ENCODE measurements around the gene APOO. TPM values are rescaled to one million over a fixed set of nuclear protein-coding genes. Genes with fewer than 3 reads are reported as not detected.
"Not testable (repeated sequence)": the region's sequence is repeated elsewhere in the genome, so short reads cannot be mapped to it uniquely, and the experiment has no call there.

The APOO gene
- total and polyA plus RNA-seq, 2 of the 13 experiments (the other 11 are each of a cell fraction or from before 2014, with no cell fraction given), result 9.7 to 22.1 TPM

DNA sequence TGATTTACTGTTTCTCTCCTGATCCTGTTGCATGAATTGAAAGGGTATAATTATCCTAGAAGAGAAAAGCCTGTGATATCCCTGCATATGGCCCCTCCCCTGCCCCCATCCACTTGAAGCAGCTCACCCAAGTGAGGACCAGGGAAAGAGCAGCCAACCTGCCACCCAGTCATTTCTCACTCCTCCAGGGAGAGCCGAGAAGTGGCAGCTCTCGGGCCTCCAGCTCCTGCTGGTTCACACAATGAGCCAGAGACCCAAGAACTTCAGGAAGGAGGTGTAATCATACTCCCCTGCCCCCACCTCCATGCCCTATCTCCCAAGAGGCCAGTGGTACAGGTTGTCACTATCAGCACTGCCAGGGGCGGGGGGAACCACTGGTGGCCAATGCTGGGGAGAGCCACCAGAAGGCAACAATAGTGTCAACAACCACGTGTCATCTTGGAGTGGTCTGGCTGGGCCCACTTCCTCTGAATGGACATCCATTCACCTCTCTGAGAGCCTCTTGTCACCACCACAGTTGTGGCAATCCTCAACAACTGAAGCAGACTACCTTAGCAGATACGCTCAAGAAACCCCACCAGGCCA, 42.9 kb downstream of the APOO start:
- Histone ChIP-seq H3K4me2 (ENCODE audit: low read depth, low read length) (no peak overlapping the region), H4K20me1 (ENCODE audit: insufficient read depth, low read length) (no peaks in the 10 kb centered on the region), H3K4me3 (replicated peaks in 1 of 3; ENCODE audit: insufficient read depth in 1 of 3, low read depth in 2 of 3, low read length in 3 of 3) (no peak overlapping the region), H3K36me3 (replicated peaks in 1 of 2; ENCODE audit: control insufficient read depth in 1 of 2, insufficient read depth in 2 of 2, low read length in 2 of 2) (no peaks in the 10 kb centered on the region), H3K4me1 (ENCODE audit: insufficient read depth, low read length) (0 out of 2 replicates have a peak, but pooled peaks cover 7% of the 10 kb centered on the region), H3K27ac (ENCODE audit: extremely low read length, insufficient read depth, low read length) (no peak overlapping the region), H3K9me3 (ENCODE audit: low read length) (no peaks in the 10 kb centered on the region), H3K27me3 (ENCODE audit: control insufficient read depth in 1 of 2, insufficient read depth in 2 of 2, low read length in 2 of 2) (no peaks in the 10 kb centered on the region), H2AFZ (ENCODE audit: low read length) (no peak overlapping the region), H3K79me2 (ENCODE audit: insufficient read depth, low read length) (no peaks in the 10 kb centered on the region), H3K9ac (ENCODE audit: insufficient read depth, low read depth, low read length) (no peak overlapping the region)
- WGBS (ENCODE audit: low lambda C conversion rate), result 100% methylated on average over 1 of the region's 5 CpGs
- BruUV-seq (replicated peaks), result no TSS peak
- ChIA-PET CTCF (ENCODE audit: low intra/inter-chr PET ratio, low total read pairs) (no interaction called here), POLR2A (no interaction called here)
- in situ Hi-C loops (cut with HindIII; ENCODE audit: extremely low pct_ligation_motif_present, low pct_unique_long_range_greater_than_20kb) (no loop called here), intact Hi-C loops (cut with micrococcal nuclease; ENCODE audit: unreplicated experiment) (no loop called here)
- FAIRE-seq, result no peak
- no peak for DNase-seq (ENCODE audit: low spot score)
- ATAC-seq, result no peak
- TF ChIP-seq RARG (CRISPR knock-in tag; IDR thresholded peaks at IDR 0.05; ENCODE audit: low read depth) (no peak), TBX2 (CRISPR knock-in tag; IDR thresholded peaks at IDR 0.05; ENCODE audit: borderline replicate concordance) (no peak), IKZF1 (IDR thresholded peaks at IDR 0.05) (no peak), GATA4 (IDR thresholded peaks at IDR 0.05; ENCODE audit: borderline replicate concordance, low read depth) (no peak)
- TF ChIP-seq, protein P1, sequence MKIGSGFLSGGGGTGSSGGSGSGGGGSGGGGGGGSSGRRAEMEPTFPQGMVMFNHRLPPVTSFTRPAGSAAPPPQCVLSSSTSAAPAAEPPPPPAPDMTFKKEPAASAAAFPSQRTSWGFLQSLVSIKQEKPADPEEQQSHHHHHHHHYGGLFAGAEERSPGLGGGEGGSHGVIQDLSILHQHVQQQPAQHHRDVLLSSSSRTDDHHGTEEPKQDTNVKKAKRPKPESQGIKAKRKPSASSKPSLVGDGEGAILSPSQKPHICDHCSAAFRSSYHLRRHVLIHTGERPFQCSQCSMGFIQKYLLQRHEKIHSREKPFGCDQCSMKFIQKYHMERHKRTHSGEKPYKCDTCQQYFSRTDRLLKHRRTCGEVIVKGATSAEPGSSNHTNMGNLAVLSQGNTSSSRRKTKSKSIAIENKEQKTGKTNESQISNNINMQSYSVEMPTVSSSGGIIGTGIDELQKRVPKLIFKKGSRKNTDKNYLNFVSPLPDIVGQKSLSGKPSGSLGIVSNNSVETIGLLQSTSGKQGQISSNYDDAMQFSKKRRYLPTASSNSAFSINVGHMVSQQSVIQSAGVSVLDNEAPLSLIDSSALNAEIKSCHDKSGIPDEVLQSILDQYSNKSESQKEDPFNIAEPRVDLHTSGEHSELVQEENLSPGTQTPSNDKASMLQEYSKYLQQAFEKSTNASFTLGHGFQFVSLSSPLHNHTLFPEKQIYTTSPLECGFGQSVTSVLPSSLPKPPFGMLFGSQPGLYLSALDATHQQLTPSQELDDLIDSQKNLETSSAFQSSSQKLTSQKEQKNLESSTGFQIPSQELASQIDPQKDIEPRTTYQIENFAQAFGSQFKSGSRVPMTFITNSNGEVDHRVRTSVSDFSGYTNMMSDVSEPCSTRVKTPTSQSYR (CRISPR knock-in tag; IDR thresholded peaks at IDR 0.05; ENCODE audit: borderline replicate concordance), result no peak
- TF ChIP-seq, protein P2, sequence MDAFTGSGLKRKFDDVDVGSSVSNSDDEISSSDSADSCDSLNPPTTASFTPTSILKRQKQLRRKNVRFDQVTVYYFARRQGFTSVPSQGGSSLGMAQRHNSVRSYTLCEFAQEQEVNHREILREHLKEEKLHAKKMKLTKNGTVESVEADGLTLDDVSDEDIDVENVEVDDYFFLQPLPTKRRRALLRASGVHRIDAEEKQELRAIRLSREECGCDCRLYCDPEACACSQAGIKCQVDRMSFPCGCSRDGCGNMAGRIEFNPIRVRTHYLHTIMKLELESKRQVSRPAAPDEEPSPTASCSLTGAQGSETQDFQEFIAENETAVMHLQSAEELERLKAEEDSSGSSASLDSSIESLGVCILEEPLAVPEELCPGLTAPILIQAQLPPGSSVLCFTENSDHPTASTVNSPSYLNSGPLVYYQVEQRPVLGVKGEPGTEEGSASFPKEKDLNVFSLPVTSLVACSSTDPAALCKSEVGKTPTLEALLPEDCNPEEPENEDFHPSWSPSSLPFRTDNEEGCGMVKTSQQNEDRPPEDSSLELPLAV (CRISPR knock-in tag; conservative IDR thresholded peaks at IDR 0.05; ENCODE audit: low read depth), result no peak

DNA sequence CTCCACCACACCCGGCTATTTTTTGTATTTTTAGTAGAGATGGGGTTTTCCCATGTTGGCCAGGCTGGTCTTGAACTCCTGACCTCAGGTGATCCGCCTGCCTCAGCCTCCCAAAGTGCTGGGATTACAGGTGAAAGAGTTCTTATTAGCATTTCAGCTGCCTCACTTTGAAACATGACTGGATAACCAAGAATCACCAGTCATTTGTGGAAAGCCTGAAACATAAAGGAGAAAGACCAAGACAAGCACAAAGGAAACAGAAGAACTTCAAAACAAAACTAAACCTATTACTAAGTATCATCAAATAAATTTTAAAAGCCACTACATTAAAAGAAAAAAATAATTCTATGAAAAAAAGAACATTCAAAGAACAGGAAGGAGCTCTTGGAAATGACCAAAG, 45.8 kb downstream of the APOO start:
- not testable (repeated sequence) for FAIRE-seq
- WGBS (ENCODE audit: low lambda C conversion rate), result 94% methylated on average over 2 of the region's 2 CpGs

More for the DNA sequence above, 45.8 kb downstream of the APOO start:
- H3K27ac ChIP-seq (ENCODE audit: extremely low read length, insufficient read depth, low read length); H3K9ac ChIP-seq (ENCODE audit: insufficient read depth, low read depth, low read length); H3K9me3 ChIP-seq (ENCODE audit: low read length); BruUV-seq (replicated peaks); H3K4me3 ChIP-seq (replicated peaks in 1 of 3; ENCODE audit: insufficient read depth in 1 of 3, low read depth in 2 of 3, low read length in 3 of 3); CTCF ChIA-PET (ENCODE audit: low intra/inter-chr PET ratio, low total read pairs); in situ Hi-C loops (cut with HindIII; ENCODE audit: extremely low pct_ligation_motif_present, low pct_unique_long_range_greater_than_20kb); H3K27me3 ChIP-seq (ENCODE audit: control insufficient read depth in 1 of 2, insufficient read depth in 2 of 2, low read length in 2 of 2); ATAC-seq; H3K36me3 ChIP-seq (replicated peaks in 1 of 2; ENCODE audit: control insufficient read depth in 1 of 2, insufficient read depth in 2 of 2, low read length in 2 of 2); H3K79me2 ChIP-seq (ENCODE audit: insufficient read depth, low read length); H2AFZ ChIP-seq (ENCODE audit: low read length); intact Hi-C loops (cut with micrococcal nuclease; ENCODE audit: unreplicated experiment); DNase-seq (ENCODE audit: low spot score); POLR2A ChIA-PET; H4K20me1 ChIP-seq (ENCODE audit: insufficient read depth, low read length); H3K4me2 ChIP-seq (ENCODE audit: low read depth, low read length): not testable (repeated sequence)
- H3K4me1 ChIP-seq (ENCODE audit: insufficient read depth, low read length), result peaks cover 16% of the 10 kb centered on the region
